ENCODE data around the gene LRRN4. TPM values are rescaled to one million over a fixed set of nuclear protein-coding genes. Genes with fewer than 3 reads are reported as not detected.

LRRN4 gene
- total RNA-seq, 4 donors from 2014 or later: 0.73 to 1.2 TPM; not detected in 2

DNA sequence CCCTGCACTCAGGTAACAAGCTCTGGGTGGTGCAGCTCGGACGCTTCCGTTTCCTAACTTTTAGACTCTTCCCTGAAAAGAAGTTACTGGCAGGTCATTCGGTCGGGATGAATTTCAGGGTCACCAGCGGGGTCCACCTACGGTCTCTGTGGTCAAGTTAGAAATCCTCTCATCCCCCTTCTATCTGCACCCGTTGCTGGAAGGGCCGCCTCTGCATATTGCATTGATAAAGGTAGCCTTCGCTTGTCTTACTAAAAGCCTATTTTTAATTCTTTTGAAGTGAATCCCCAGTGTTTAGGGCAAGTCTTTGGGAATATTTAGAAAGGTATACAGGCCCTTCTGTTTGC, 47.3 kb downstream of the LRRN4 start:
- H3K9me3 ChIP-seq: no peaks in the 10 kb centered on the region
- DNase-seq: no peak
- H3K4me3 ChIP-seq: peak overlapping the region; percentile 30 to 90
- H3K4me1 ChIP-seq: no peaks in the 10 kb centered on the region
- H3K27me3 ChIP-seq: no peaks in the 10 kb centered on the region
- peak overlapping the region; percentile 80 to 82 for H3K27ac ChIP-seq
- no peaks in the 10 kb centered on the region for H3K36me3 ChIP-seq
- TF ChIP-seq, protein P1, sequence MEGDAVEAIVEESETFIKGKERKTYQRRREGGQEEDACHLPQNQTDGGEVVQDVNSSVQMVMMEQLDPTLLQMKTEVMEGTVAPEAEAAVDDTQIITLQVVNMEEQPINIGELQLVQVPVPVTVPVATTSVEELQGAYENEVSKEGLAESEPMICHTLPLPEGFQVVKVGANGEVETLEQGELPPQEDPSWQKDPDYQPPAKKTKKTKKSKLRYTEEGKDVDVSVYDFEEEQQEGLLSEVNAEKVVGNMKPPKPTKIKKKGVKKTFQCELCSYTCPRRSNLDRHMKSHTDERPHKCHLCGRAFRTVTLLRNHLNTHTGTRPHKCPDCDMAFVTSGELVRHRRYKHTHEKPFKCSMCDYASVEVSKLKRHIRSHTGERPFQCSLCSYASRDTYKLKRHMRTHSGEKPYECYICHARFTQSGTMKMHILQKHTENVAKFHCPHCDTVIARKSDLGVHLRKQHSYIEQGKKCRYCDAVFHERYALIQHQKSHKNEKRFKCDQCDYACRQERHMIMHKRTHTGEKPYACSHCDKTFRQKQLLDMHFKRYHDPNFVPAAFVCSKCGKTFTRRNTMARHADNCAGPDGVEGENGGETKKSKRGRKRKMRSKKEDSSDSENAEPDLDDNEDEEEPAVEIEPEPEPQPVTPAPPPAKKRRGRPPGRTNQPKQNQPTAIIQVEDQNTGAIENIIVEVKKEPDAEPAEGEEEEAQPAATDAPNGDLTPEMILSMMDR (IDR thresholded peaks at IDR 0.05): no peak
- no peak for TF ChIP-seq POLR2A (IDR thresholded peaks at IDR 0.05)
- intact Hi-C loops (cut with DNase I; ENCODE audit: low total_unique reads): no loop called here

DNA sequence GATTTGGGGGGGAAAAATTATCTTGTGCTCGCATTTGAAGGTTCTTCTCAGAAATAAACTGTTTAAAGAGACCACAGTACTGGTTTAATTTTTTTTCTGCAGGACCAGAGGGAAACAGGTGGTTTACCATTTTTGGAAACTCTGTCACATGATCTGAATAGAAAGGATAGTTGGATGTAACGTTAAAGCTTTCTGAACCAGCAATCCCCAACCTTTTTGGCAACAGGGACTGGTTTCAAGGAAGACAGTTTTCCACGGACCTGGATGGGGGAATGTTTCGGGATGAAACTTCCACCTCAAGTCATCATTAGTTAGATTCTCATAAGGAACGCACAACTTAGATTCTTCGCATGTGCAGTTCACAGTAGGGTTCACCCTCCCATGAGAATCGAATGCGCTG, 53.0 kb downstream of the LRRN4 start:
- H3K4me3 ChIP-seq: no peak overlapping the region
- H3K27ac ChIP-seq: no peak overlapping the region
- H3K27me3 ChIP-seq: no peaks in the 10 kb centered on the region
- no peaks in the 10 kb centered on the region for H3K36me3 ChIP-seq
- no peak for DNase-seq
- TF ChIP-seq, protein P1 (IDR thresholded peaks at IDR 0.05): no peak
- no peak for TF ChIP-seq POLR2A (IDR thresholded peaks at IDR 0.05)
- H3K9me3 ChIP-seq: no peaks in the 10 kb centered on the region
- intact Hi-C loops (cut with DNase I; ENCODE audit: low total_unique reads): no loop called here
- H3K4me1 ChIP-seq: no peaks in the 10 kb centered on the region

DNA sequence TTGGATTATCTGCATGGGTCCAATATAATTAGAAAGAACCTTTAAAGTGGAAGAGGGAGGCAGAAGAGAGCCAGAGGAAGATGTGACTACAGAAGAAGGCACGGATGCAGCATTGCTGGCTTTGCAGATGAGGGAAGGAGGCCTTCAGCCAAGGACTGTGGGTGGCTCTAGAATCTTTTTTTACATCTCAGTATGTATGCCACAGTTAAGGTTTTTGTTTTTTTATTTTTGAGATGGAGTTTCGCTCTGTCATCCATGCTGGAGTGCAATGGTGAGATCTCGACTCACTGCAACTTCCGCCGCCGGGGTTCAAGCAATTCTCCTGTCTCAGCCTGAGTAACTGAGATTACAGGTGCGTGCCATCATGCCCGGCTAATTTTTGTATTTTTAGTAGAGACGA, 54.1 kb downstream of the LRRN4 start:
- Histone ChIP-seq H3K36me3 (no peaks in the 10 kb centered on the region), H3K4me1 (no peaks in the 10 kb centered on the region), H3K27me3 (no peaks in the 10 kb centered on the region), H3K27ac (no peak overlapping the region), H3K9me3 (no peaks in the 10 kb centered on the region), H3K4me3 (no peak overlapping the region)
- intact Hi-C loops (cut with DNase I; ENCODE audit: low total_unique reads): no loop called here
- DNase-seq: no peak
- TF ChIP-seq, protein P1 (IDR thresholded peaks at IDR 0.05): no peak
- TF ChIP-seq POLR2A (IDR thresholded peaks at IDR 0.05): no peak

DNA sequence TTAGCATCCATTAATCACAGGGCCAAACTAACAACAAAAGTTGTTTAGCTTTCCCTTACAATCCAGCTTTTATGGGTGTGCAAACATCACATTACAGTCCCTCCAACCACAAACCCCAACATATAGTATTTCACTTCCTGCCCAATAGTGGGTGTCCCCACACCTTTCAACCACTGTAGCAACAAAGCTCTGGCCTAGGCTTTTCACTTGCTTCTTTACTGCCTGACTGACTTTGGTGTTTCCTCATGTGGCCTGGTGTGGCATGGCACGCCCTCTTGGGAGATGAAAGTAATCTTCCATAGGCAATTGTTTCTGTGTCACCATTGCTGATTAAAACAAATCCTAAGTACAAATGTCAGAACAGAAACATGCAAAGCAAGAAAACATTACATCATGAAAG, 57.1 kb downstream of the LRRN4 start:
- H3K27ac ChIP-seq: no peak overlapping the region
- no peak overlapping the region for H3K4me3 ChIP-seq
- TF ChIP-seq, protein P1 (IDR thresholded peaks at IDR 0.05): no peak
- TF ChIP-seq POLR2A (IDR thresholded peaks at IDR 0.05): no peak
- intact Hi-C loops (cut with DNase I; ENCODE audit: low total_unique reads): no loop called here
- DNase-seq: no peak
- H3K9me3 ChIP-seq: no peaks in the 10 kb centered on the region
- no peaks in the 10 kb centered on the region for H3K4me1 ChIP-seq
- H3K36me3 ChIP-seq: no peaks in the 10 kb centered on the region
- no peaks in the 10 kb centered on the region for H3K27me3 ChIP-seq

DNA sequence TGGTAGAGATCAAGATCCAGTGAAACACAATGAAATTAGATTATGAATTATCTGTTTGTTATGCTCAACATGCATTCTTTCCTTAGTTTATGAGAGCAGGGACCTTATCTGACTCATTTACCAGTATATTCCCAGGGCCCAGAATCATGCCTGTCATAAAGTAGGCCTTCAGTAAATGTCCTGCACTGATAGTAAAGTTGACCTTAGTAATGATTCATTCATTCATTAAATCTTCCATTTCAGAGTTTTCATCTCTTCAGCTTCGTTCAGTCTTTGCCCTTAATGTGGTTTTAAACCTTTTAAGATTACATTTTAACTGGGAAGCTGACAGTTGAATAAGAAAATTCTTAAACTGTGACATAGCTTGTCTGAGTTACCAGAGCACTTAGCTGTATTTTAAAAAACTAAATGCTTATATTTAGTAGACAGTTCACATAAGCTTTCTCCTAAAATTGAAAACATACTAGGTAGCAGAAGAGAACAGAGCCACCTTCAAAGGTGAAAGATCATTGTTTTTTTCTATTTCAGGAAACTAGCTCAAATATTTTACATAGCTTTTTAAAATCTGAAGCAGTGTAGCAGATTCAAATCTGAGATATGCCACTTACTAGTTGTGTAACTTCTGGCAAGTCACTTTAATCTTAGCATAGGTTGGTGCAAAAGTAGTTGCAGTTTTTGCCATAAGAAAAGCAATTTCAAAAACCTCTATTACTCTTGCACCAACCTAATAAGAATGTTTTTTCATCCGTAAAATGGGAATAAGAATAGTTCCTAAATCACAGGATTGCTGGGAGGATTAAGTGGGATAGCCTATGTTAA, 62.0 kb downstream of the LRRN4 start:
- DNase-seq: no peak
- no peaks in the 10 kb centered on the region for H3K27me3 ChIP-seq
- H3K36me3 ChIP-seq: no peaks in the 10 kb centered on the region
- H3K4me1 ChIP-seq: no peaks in the 10 kb centered on the region
- H3K4me3 ChIP-seq: no peak overlapping the region
- TF ChIP-seq POLR2A (IDR thresholded peaks at IDR 0.05): no peak
- TF ChIP-seq, protein P1 (IDR thresholded peaks at IDR 0.05): no peak
- intact Hi-C loops (cut with DNase I; ENCODE audit: low total_unique reads): no loop called here
- no peaks in the 10 kb centered on the region for H3K9me3 ChIP-seq
- H3K27ac ChIP-seq: no peak overlapping the region
